B cell (primary cell): ENCODE results near the gene RANBP3. TPM values are rescaled to one million over a fixed set of nuclear protein-coding genes. Genes with fewer than 3 reads are reported as not detected.
A peak's percentile ranks its signal among the peaks of the same experiment; 100 is the strongest.

Experiments
- ATAC-seq: fragments of 200-7000 bp; cut with Tn5 transposase; one replicate; pipeline ENCODE4 v1.10.0; 2021; ENCODE audit warnings: low read depth, mild to moderate bottlenecking, moderate number of reproducible peaks, moderate library complexity
- CTCF ChIA-PET: fragments of 350-600 bp; sonication (Branson Sonifier 250); formaldehyde crosslinking; loops from one replicate; lab custom pipeline; 2021; ENCODE audit warnings: antibody characterized with exemption, inconsistent platforms; lab: Charles Lee
- POLR2A ChIA-PET: fragments of 350-600 bp; sonication (Branson Sonifier 250); formaldehyde crosslinking; loops from one replicate; lab custom pipeline; 2021; ENCODE audit warnings: antibody characterized with exemption; lab: Charles Lee
- DNase-seq: peaks from one replicate; pipeline ENCODE4 v3.0.0; 2013
- H2AFZ ChIP-seq: 2 replicates; pipeline ENCODE4 v1.6.1; 2012; ENCODE audit warnings: mild to moderate bottlenecking, low read depth, low read length; ENCODE audit not compliant: insufficient read depth, poor library complexity, severe bottlenecking
- H3K27ac ChIP-seq, 2 donors: 1 replicate in 1 of 2; 2 replicates in 1 of 2; pipeline ENCODE4 v1.5.1; 2012 to 2013; ENCODE audit warnings: low read length in 2 of 2, mild to moderate bottlenecking in 2 of 2, moderate library complexity in 1 of 2
- H3K27me3 ChIP-seq, 4 experiments: fragments of 200-600 bp in 1 of 4; sonication (generic) in 1 of 4; replicated peaks in 1 of 4; 1 replicate in 2 of 4; 2 replicates in 2 of 4; pipeline versions ENCODE4 v1.6.1 to v1.7.0; 2013 to 2016; ENCODE audit warnings: low read length in 3 of 4, mild to moderate bottlenecking in 2 of 4, mixed read lengths in 1 of 4, moderate library complexity in 1 of 4; ENCODE audit not compliant: insufficient read depth in 4 of 4, control insufficient read depth in 3 of 4; ENCODE audit errors: control extremely low read depth in 1 of 4
- H3K36me3 ChIP-seq, 2 experiments: replicated peaks in 1 of 2; 1 replicate in 1 of 2; 2 replicates in 1 of 2; pipeline versions ENCODE4 v1.6.1 to v1.7.1; 2013; ENCODE audit warnings: low read length in 1 of 2; ENCODE audit not compliant: insufficient read depth in 2 of 2, control insufficient read depth in 1 of 2; ENCODE audit errors: control extremely low read depth in 1 of 2, extremely low read depth in 1 of 2
- H3K4me1 ChIP-seq, 2 donors: fragments of 200-600 bp in 1 of 2; sonication (generic) in 1 of 2; 1 replicate in 1 of 2; 2 replicates in 1 of 2; pipeline versions ENCODE4 v1.5.1 to v1.6.1; 2013 to 2017; ENCODE audit warnings: low read length in 2 of 2; ENCODE audit not compliant: control insufficient read depth in 2 of 2, insufficient read depth in 2 of 2
- H3K4me2 ChIP-seq: replicated peaks from 2 replicates; pipeline ENCODE3; 2012; ENCODE audit warnings: mild to moderate bottlenecking, low read depth, low read length; ENCODE audit not compliant: poor library complexity, severe bottlenecking
- H3K4me3 ChIP-seq, 5 experiments: fragments of 200-600 bp in 1 of 5; sonication (generic) in 1 of 5; 1 replicate in 3 of 5; 2 replicates in 2 of 5; pipeline versions ENCODE4 v1.5.1 to v1.7.0; 2011 to 2016; ENCODE audit warnings: low read length in 4 of 5, mild to moderate bottlenecking in 4 of 5, low read depth in 2 of 5, control low read depth in 1 of 5, moderate library complexity in 1 of 5; ENCODE audit not compliant: insufficient read depth in 1 of 5; ENCODE audit errors: control extremely low read depth in 1 of 5, extremely low read depth in 1 of 5
- H3K79me2 ChIP-seq: fragments of 200-600 bp; sonication (generic); one replicate; pipeline ENCODE4 v1.6.0; 2016; ENCODE audit warnings: low read length; ENCODE audit not compliant: control insufficient read depth, insufficient read depth
- H3K9ac ChIP-seq: fragments of 200-600 bp; sonication (generic); 2 replicates; pipeline ENCODE4 v1.6.1; 2017; ENCODE audit warnings: mild to moderate bottlenecking, low read length, moderate library complexity
- H3K9me3 ChIP-seq, 3 donors: one replicate each; pipeline versions ENCODE4 v1.6.1 to v1.7.1; 2013; ENCODE audit warnings: low read length in 2 of 3; ENCODE audit not compliant: control insufficient read depth in 2 of 3, insufficient read depth in 1 of 3; ENCODE audit errors: control extremely low read depth in 1 of 3
- H4K20me1 ChIP-seq: 2 replicates; pipeline ENCODE4 v1.6.0; 2012; ENCODE audit warnings: mild to moderate bottlenecking, low read length; ENCODE audit not compliant: insufficient read depth, control insufficient read depth, poor library complexity, severe bottlenecking
- H3K27ac Mint-ChIP-seq: one replicate; pipeline ENCODE4 v1.8.0; 2021; ENCODE audit warnings: mixed read lengths
- H3K27me3 Mint-ChIP-seq: one replicate; pipeline ENCODE4 v1.8.0; 2021; ENCODE audit warnings: mixed read lengths
- H3K4me1 Mint-ChIP-seq: one replicate; pipeline ENCODE4 v1.8.0; 2021; ENCODE audit warnings: mixed read lengths
- H3K4me3 Mint-ChIP-seq: one replicate; pipeline ENCODE4 v1.8.0; 2021; ENCODE audit warnings: mixed read lengths
- H3K9me3 Mint-ChIP-seq: one replicate; pipeline ENCODE4 v1.8.0; 2022; ENCODE audit warnings: mixed read lengths; ENCODE audit not compliant: insufficient read depth
- CTCF ChIP-seq: fragments of 200-600 bp; IDR thresholded peaks from one replicate; pipeline ENCODE4 v1.8.0; 2022; ENCODE audit warnings: antibody characterized with exemption, mild to moderate bottlenecking
- EZH2 ChIP-seq: IDR thresholded peaks from 2 replicates; pipeline ENCODE4 v1.6.1; 2012; ENCODE audit warnings: borderline replicate concordance, low read depth, mild to moderate bottlenecking, moderate library complexity, low read length; ENCODE audit not compliant: insufficient read depth, poor library complexity, severe bottlenecking
- WGBS: methylation state at CpG from one replicate; pipeline ENCODE4 v1.1.5; 2013; ENCODE audit warnings: missing lambda C conversion rate; ENCODE audit not compliant: insufficient coverage; 5-methylcytosine and 5-hydroxymethylcytosine counted together
- intact Hi-C: fragments of 100-400 bp; cut with micrococcal nuclease; formaldehyde crosslinking; loops from one replicate; pipeline ENCODE4 v1.10.0; 2022
- polyA plus RNA-seq: library from polyadenylated mRNA; depleted of rRNA; stranded (reverse); fragments of >200 nt; gene quantifications from 2 replicates; pipeline ENCODE4 v1.2.3, GENCODE V29; 2012
- total RNA-seq, 2 donors: library from RNA; stranded (reverse); fragments of 120-200 nt in 1 of 2; gene quantifications; 1 replicate in 1 of 2; 2 replicates in 1 of 2; pipeline versions ENCODE4 v1.2.3 to v1.2.4, GENCODE V29; 2013 to 2022

The RANBP3 gene
- total and polyA plus RNA-seq, 2 donors (not counting 1 experiment from before 2014, with no cell fraction given): 86.7 to 91.7 TPM

GRCh38 chr19:5903056-5903623 is 74.8 kb downstream of the RANBP3 start:
- intact Hi-C loops: loop anchor here (5.0 kb wide), 1 partner anchor 936 kb away; the partner anchor contains the start of gene KDM4B
- peaks cover 46% of the 10 kb centered on the region for H4K20me1 ChIP-seq
- CTCF ChIA-PET: interaction anchor here (2.8 kb wide), 1 partner anchor 99 kb away, joined by 10 read pairs; the partner anchor contains the start of gene NRTN
- Mint-ChIP-seq H3K4me1 (peaks cover 38% of the 10 kb centered on the region), H3K27me3 (no peaks in the 10 kb centered on the region), H3K4me3 (peak overlapping the region; percentile 92), H3K27ac (peak overlapping the region; percentile 96), H3K9me3 (no peaks in the 10 kb centered on the region)
- peak overlapping the region; percentile 99 for H3K4me2 ChIP-seq
- H3K4me1 ChIP-seq: peaks cover 11 to 25% of the 10 kb centered on the region in 2 donors
- TF ChIP-seq EZH2: no peak
- no peak for TF ChIP-seq CTCF
- H3K9me3 ChIP-seq: no peaks in the 10 kb centered on the region
- WGBS: under 1% methylated on average over 25 of the region's 27 CpGs
- H2AFZ ChIP-seq: peak overlapping the region; percentile 99
- DNase-seq (no peak), ATAC-seq (no peak)
- peak overlapping the region; percentile 86 to 99 (median 98) for H3K4me3 ChIP-seq
- peak overlapping the region; percentile 79 to 85 for H3K27ac ChIP-seq
- POLR2A ChIA-PET: interaction anchor here (0.5 to 1.8 kb wide), 5 partner anchors 75 to 960 kb away, joined by 3 to 9 read pairs (median 4); partner anchors contain the start of genes ALKBH7 and RANBP3
- H3K79me2 ChIP-seq: peaks cover 53% of the 10 kb centered on the region
- no peaks in the 10 kb centered on the region for H3K27me3 ChIP-seq
- H3K9ac ChIP-seq: peak overlapping the region; percentile 99
- H3K36me3 ChIP-seq: peaks cover 0 to 4% of the 10 kb centered on the region in 2 experiments

- Histone ChIP-seq H3K9me3 (peaks cover 0 to 4% (median 0%) of the 10 kb centered on the region in 3 donors), H3K79me2 (peaks cover 50% of the 10 kb centered on the region), H3K9ac (no peak overlapping the region), H3K4me2 (no peak overlapping the region), H3K36me3 (peaks cover 0 to 6% of the 10 kb centered on the region in 2 experiments), H4K20me1 (peaks cover 60% of the 10 kb centered on the region), H3K4me3 (no peak overlapping the region), H3K27me3 (no peaks in the 10 kb centered on the region), H3K4me1 (peaks cover 11 to 23% of the 10 kb centered on the region in 2 donors), H3K27ac (no peak overlapping the region), H2AFZ (no peak overlapping the region)
- DNase-seq (no peak), ATAC-seq (no peak)
- intact Hi-C loops: loop anchor here (5.0 kb wide), 1 partner anchor 934 kb away; the partner anchor contains the start of gene KDM4B
- ChIA-PET CTCF (no interaction called here), POLR2A (no interaction called here)
- 84% methylated on average over 8 of the region's 8 CpGs for WGBS
- H3K27me3 Mint-ChIP-seq: no peaks in the 10 kb centered on the region
- peaks cover 28% of the 10 kb centered on the region for H3K4me1 Mint-ChIP-seq
- TF ChIP-seq EZH2 (no peak), CTCF (no peak)
- no peaks in the 10 kb centered on the region for H3K9me3 Mint-ChIP-seq
- H3K4me3 Mint-ChIP-seq: no peak overlapping the region
- H3K27ac Mint-ChIP-seq: peak overlapping the region; percentile 46
Measured at GRCh38 chr19:5900976-5901375, 77.0 kb downstream of the RANBP3 start.
